AG04450 (cell line): Measurements from ENCODE around the gene ARMC12. TPM values are rescaled to one million over a fixed set of nuclear protein-coding genes. Genes with fewer than 3 reads are reported as not detected.
"Not testable (repeated sequence)": the region's sequence is repeated elsewhere in the genome, so short reads cannot be mapped to it uniquely, and the experiment has no call there.

ENCODE experiments used
- CTCF ChIA-PET: fragments of 300-600, 350-600 bp; formaldehyde crosslinking; extraction: SDS; loops from one replicate; lab custom pipeline; 2022; ENCODE audit warnings: antibody characterized with exemption, inconsistent platforms; lab: Charles Lee
- POLR2A ChIA-PET: fragments of 350-600 bp; formaldehyde crosslinking; extraction: SDS; loops from one replicate; lab custom pipeline; 2021; ENCODE audit warnings: antibody characterized with exemption, inconsistent platforms; lab: Yijun Ruan, JAX
- DNase-seq: peaks from one replicate; pipeline ENCODE4 v3.0.0-alpha.2; 2011; ENCODE audit warnings: low read depth, low spot score
- H3K27ac ChIP-seq: one replicate; pipeline ENCODE4 v1.5.1; 2012; ENCODE audit warnings: low read depth, low read length, control low read depth
- H3K27me3 ChIP-seq: one replicate; pipeline ENCODE4 v1.6.0; 2012; ENCODE audit warnings: low read length; ENCODE audit not compliant: control insufficient read depth, insufficient read depth
- H3K4me3 ChIP-seq: 2 replicates; pipeline ENCODE4 v1.5.1; 2011; ENCODE audit warnings: mild to moderate bottlenecking, low read depth, low read length, control low read depth
- H3K9me3 ChIP-seq: 2 replicates; pipeline ENCODE4 v1.5.1; 2012; ENCODE audit warnings: low read length; ENCODE audit not compliant: control insufficient read depth, insufficient read depth
- polyA plus RNA-seq: library from polyadenylated mRNA; depleted of rRNA; stranded (reverse); fragments of >200 nt; gene quantifications from 2 replicates; pipeline ENCODE4 v1.2.3, GENCODE V29; 2011
- TF ChIP-seq, protein P1 (sequence below): IDR thresholded peaks from 2 replicates; pipeline ENCODE4 v1.5.1; 2011; ENCODE audit warnings: low read depth, low read length, control low read depth, inconsistent platforms

Gene ARMC12
- polyA plus RNA-seq, 1 experiment, result 0.53 TPM

DNA sequence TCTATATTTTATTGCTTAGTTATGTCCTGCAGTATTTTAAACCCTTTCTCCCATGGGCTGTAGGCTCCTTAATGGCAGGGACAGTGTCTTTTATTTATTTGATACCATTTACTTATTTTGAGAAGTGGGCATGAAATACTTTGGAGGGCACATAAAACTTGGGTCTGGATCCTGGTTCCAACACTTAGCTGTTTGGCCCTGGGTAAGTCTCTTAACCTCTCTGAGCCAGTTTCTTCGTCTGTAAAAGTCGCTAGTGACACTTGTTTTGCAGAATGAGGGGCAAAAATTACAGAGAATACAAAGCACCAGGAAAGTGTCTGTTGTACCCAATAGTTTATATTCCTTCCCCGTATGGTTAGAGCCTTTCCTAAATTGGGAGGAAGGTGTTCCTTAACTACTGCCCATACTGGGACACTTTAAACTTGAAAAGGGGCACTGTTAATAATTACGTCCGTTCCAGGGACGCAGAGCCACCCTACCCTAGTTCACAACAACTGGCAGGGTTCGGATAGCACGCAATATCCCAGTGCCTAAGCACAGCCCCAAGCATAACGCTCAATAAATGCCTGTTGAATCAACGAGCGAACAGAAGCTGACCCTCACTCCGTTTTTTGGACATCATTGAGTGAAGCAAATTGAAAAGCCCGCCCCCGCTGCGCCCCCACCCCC is 6.0 kb upstream of the ARMC12 start:
- Histone ChIP-seq H3K9me3 (no peaks in the 10 kb centered on the region; the same call in 1 of the 2 replicates), H3K4me3 (peak overlapping the region; percentile 38), H3K27ac (no peak overlapping the region), H3K27me3 (no peaks in the 10 kb centered on the region)
- no peak for DNase-seq
- ChIA-PET POLR2A (interaction anchor here (1.5 kb wide), 1 partner anchor 61 kb away, joined by 4 read pairs; no protein-coding TSS in a partner anchor), CTCF (interaction anchor here (3.6 kb wide), 1 partner anchor 146 kb away, joined by 22 read pairs; no protein-coding TSS in a partner anchor)
- TF ChIP-seq, protein P1, sequence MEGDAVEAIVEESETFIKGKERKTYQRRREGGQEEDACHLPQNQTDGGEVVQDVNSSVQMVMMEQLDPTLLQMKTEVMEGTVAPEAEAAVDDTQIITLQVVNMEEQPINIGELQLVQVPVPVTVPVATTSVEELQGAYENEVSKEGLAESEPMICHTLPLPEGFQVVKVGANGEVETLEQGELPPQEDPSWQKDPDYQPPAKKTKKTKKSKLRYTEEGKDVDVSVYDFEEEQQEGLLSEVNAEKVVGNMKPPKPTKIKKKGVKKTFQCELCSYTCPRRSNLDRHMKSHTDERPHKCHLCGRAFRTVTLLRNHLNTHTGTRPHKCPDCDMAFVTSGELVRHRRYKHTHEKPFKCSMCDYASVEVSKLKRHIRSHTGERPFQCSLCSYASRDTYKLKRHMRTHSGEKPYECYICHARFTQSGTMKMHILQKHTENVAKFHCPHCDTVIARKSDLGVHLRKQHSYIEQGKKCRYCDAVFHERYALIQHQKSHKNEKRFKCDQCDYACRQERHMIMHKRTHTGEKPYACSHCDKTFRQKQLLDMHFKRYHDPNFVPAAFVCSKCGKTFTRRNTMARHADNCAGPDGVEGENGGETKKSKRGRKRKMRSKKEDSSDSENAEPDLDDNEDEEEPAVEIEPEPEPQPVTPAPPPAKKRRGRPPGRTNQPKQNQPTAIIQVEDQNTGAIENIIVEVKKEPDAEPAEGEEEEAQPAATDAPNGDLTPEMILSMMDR, result no peak

DNA sequence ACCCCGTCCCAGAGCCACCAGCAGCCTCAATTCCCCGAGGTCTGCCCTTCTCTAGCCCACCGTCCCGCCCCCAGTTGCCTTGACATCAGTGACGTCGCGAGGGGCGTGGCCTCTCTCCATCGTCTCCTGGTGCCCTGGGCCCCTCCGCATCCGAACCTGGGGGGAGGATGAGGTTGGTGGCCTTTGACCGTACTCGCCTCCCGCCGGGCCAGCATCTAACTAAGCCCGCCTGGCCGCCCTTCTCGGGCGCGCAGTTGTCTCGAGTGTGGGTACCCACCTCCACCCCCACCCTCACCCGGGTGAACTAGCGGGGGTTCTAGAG is 5.5 kb upstream of the ARMC12 start:
- ChIA-PET CTCF (interaction anchor here (0.5 to 3.6 kb wide), 3 partner anchors 131 to 209 kb away, joined by 4 to 22 read pairs (median 6); no protein-coding TSS in a partner anchor), POLR2A (interaction anchor here (0.9 to 1.5 kb wide), 2 partner anchors 9 to 62 kb away, joined by 3 to 4 read pairs; no protein-coding TSS in a partner anchor)
- H3K9me3 ChIP-seq, result no peaks in the 10 kb centered on the region; the same call in 1 of the 2 replicates
- DNase-seq, result no peak
- H3K27ac ChIP-seq, result peak overlapping the region; percentile 91
- H3K27me3 ChIP-seq, result no peaks in the 10 kb centered on the region
- TF ChIP-seq, protein P1, result no peak
- peak overlapping the region; percentile 73 for H3K4me3 ChIP-seq

DNA sequence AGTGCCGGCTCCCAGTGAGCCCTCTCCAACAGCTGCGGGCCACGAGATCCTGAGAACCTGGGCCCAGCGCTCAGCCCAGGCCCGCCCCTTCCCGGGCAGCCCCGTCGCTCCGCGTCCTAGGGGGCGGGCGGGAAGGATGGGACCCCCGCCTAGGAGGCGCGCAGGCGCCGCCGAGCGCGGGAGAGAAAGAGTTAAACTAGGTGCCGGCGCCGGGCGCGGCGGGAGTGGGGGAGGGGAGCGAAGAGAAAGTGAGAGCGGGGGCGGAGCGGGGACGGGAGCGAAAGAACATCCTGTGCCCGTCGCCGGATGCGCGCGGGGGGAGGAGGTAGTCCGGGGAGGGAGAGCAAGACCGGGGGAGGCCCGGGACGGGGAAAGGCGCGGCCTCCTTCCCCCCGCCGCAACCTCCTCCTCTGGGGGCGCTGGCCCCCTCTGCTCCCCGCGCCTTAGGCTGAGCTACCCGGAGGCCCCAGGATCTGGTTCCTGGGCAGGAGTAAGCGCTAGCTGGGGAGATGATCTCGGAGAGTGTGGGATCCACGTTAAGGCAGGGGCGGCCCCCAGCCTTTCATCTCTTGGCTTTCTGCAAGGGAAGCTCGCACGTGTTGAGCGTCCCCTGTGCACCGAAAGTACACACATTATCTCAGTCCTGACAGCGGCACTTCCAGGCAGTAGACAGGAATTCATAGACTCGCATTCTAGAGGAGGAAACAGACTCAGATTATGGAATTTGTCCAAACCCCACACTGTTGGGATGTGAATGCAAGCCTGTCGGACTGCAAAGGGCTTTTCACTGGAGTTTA is 4.9 kb upstream of the ARMC12 start:
- no peaks in the 10 kb centered on the region for H3K27me3 ChIP-seq
- ChIA-PET CTCF (interaction anchor here (0.5 to 3.6 kb wide), 5 partner anchors 34 to 209 kb away, joined by 3 to 22 read pairs (median 4); no protein-coding TSS in a partner anchor), POLR2A (interaction anchor here (0.6 to 1.5 kb wide), 4 partner anchors 10 to 63 kb away, joined by 3 to 4 read pairs (median 4); no protein-coding TSS in a partner anchor)
- H3K27ac ChIP-seq, result peak overlapping the region; percentile 91
- no peaks in the 10 kb centered on the region; the same call in 1 of the 2 replicates for H3K9me3 ChIP-seq
- TF ChIP-seq, protein P1, result no peak
- H3K4me3 ChIP-seq, result peak overlapping the region; percentile 73
- peak; percentile 45 for DNase-seq

DNA sequence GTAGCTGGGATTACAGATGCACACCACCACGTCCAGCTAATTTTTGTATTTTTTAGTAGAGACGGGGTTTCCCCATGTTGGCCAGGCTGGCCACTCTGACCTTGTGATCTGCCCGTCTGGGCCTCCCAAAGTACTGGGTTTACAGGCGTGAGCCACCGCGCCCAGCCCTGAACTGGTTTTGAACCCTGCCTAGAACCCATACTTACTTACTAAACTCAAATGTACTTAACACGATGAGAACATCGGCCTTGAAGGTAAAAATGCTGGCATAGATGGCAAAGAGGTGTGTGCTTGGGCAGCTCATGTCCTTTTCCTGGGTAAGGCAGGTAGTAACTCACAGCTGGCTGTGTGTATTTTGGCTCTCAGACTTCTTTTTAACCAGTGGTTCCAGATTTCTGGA is 3.2 kb upstream of the ARMC12 start:
- no peaks in the 10 kb centered on the region; the same call in 1 of the 2 replicates for H3K9me3 ChIP-seq
- peaks cover 2% of the 10 kb centered on the region for H3K27me3 ChIP-seq
- no peak for DNase-seq
- H3K27ac ChIP-seq, result no peak overlapping the region
- no peak overlapping the region for H3K4me3 ChIP-seq
- ChIA-PET POLR2A (no interaction called here), CTCF (interaction anchor here (0.6 to 3.6 kb wide), 7 partner anchors 49 to 211 kb away, joined by 3 to 24 read pairs (median 5); no protein-coding TSS in a partner anchor)
- TF ChIP-seq, protein P1, result no peak

DNA sequence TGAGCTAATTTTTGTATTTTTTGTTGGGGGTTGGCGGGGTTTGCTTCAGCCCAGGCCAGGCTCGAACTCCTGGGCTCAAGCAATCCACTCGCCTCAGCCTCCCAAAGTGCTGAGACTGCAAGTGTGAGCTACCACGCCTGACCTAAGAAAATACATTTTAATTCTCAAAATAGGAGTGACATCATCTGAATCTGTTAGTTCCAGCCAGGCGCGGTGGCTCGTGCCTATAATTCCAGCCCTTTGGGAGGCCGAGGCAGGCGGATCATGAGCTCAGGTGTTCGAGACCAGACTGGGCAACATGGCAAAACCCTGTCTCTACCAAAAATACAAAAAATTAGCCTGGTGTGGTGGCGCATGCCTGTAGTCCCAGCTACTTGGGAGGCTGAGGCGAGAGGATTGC is 2.5 kb upstream of the ARMC12 start:
- H3K27ac ChIP-seq, H3K27me3 ChIP-seq, H3K4me3 ChIP-seq, POLR2A ChIA-PET, H3K9me3 ChIP-seq, DNase-seq: not testable (repeated sequence)
- CTCF ChIA-PET, result interaction anchor here (0.6 to 3.6 kb wide), 8 partner anchors 10 to 212 kb away, joined by 3 to 24 read pairs (median 5); no protein-coding TSS in a partner anchor
